GM13977 (cell line): ENCODE data around the gene MPDZ.

Source experiments
- DNase-seq: peaks from one replicate; pipeline ENCODE4 v3.0.0; 2012; ENCODE audit warnings: low spot score
- in situ Hi-C: fragments of 300-500 bp; cut with MboI; formaldehyde crosslinking; loops from one replicate; pipeline ENCODE4 v1.12.0; 2022; ENCODE audit warnings: low sequenced_read_pairs, low pct_unique_long_range_greater_than_20kb, mixed read lengths, inconsistent platforms; ENCODE audit not compliant: unreplicated experiment
- TF ChIP-seq, protein P1 (sequence below): IDR thresholded peaks from 2 replicates; pipeline ENCODE4 v1.5.1; 2012; ENCODE audit warnings: mild to moderate bottlenecking, control low read depth; ENCODE audit not compliant: insufficient read depth; ENCODE audit errors: extremely low read depth, missing control alignments

Gene MPDZ

DNA sequence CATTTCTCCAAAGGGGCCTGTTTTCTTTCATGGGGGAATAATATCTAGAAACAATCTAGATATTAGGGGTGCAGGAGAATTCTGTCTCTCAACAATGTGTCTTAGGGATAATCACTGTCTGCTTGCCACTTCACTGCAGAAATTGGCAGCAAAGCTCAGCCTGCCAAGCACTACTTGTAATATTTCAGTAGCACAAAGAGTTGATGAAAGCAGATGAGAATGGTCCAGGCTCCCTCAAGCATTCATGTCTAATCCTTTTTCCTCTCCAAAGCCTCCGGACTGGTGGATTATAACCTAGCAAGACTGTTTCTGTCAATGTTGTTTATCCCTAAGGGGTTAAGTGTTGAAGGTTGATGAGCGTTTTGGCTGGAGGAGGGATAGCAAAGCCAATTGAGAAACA, 13.3 kb upstream of the MPDZ start:
- TF ChIP-seq, protein P1, sequence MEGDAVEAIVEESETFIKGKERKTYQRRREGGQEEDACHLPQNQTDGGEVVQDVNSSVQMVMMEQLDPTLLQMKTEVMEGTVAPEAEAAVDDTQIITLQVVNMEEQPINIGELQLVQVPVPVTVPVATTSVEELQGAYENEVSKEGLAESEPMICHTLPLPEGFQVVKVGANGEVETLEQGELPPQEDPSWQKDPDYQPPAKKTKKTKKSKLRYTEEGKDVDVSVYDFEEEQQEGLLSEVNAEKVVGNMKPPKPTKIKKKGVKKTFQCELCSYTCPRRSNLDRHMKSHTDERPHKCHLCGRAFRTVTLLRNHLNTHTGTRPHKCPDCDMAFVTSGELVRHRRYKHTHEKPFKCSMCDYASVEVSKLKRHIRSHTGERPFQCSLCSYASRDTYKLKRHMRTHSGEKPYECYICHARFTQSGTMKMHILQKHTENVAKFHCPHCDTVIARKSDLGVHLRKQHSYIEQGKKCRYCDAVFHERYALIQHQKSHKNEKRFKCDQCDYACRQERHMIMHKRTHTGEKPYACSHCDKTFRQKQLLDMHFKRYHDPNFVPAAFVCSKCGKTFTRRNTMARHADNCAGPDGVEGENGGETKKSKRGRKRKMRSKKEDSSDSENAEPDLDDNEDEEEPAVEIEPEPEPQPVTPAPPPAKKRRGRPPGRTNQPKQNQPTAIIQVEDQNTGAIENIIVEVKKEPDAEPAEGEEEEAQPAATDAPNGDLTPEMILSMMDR: no peak
- in situ Hi-C loops: no loop called here
- DNase-seq: no peak

DNA sequence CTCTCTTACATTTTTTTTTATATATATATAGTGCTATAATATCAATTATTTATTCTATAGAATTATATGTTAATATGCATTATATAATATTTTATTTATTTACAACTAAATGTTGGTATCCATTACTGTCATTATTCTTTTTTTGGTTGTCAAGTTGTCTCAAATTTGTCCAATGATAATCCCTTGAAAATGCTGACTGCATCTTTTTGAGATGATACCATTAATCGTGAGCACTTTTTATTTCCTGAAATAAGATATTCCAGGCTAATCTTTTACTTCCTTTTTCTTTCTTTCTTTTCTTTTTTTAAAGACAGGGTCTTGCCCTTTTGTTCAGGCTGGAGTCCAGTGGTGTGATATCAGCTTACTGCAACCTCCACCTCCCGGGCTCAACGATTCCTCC, 12.7 kb upstream of the MPDZ start:
- TF ChIP-seq, protein P1: no peak
- DNase-seq: no peak
- in situ Hi-C loops: no loop called here

DNA sequence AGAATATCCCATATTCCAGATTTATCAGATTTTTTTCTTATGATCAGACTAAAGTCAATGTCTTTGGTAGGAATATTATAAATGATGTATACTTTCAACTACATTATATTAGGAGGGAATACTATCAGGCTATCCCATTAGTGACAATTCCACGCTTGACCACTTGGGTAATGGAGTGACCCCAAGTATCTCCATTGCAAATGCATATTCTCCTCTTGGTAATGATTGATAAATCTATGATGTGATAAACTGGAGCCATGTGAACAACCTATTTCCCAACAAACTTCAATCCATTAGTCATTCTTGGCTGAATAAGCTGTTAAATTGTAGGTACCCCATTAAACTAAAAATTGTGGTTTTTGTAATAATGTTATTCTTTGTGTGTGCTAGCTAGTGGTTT, 12.2 kb upstream of the MPDZ start:
- no peak for DNase-seq
- TF ChIP-seq, protein P1: no peak
- in situ Hi-C loops: no loop called here

DNA sequence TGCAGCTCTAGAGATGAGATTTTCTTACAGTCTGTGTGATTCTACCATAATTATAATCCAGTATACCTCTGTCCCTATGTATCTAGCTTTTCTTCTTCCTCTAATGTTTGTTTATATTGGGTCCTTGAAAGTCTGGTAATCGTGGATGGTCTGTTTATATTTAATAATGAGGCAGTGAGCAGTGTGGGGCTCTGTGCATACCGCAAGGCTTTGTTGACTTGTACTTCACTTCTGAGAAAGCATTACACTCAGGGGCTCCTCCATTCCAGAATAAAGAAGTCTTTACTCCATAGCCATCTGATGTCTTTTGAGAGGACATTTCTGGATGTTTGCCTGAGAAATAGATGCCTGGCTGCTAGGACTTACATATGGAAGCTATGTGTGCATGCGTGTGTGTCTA, 4.5 kb upstream of the MPDZ start:
- TF ChIP-seq, protein P1: no peak
- in situ Hi-C loops: no loop called here
- no peak for DNase-seq

DNA sequence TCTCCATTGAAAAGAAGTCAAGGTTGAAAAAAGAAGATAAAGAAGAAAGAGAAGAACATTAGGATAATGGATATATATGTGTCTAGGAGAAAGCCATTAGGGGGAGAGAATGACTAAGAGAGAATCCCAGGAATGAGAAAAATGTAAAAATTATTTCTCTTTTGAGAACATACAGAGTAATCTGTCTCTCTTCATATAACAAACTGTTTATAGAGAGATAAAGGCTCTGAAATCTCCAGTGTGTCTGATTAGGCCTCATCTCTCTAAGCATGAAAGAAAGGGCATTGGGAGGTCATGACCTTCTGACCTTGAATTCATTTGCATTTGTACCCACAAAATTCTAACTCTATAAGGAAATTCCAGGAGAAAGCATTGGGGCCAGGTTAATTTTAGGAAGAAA, 3.5 kb upstream of the MPDZ start:
- TF ChIP-seq, protein P1: no peak
- DNase-seq: no peak
- in situ Hi-C loops: no loop called here

DNA sequence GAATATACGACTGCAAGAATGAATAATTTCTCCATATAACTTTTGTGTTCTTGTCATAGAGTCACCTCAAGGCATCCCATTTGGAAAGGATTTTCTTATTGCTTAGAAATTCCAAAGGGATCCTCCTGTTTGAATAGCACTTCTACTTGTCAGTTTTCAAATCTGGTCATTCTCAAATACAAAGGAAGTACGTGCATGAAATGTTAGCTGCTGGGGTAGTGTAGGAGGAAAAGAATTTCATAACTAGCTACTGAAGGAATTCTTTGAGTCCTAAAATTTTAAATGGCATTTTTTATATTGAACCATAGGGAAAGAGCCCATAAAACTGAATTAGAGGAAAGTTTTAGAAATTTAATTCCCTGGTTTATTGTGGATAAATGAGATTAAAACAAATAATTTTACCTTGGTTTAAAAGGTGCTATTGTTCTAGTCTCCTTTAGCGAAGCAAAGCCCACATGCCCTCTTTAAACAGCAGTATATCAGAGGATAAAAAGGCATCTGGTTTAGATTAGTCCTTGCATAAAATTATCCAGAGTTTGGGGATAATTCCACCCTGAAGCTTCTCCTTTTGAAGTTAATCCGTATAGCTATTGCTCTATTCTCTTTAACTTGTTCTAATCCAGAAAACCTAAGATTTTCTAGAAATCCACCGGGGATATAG, 2.0 kb upstream of the MPDZ start:
- in situ Hi-C loops: no loop called here
- TF ChIP-seq, protein P1: no peak
- DNase-seq: no peak
